Stimulated activated CD4-positive, alpha-beta T cell treated with anti-CD3 and anti-CD28 coated beads, Interleukin-2, amount 100 ng/mL, for 4 hours (primary cell): Measurements from ENCODE around the gene NHERF2.

Experiments
- DNase-seq: peaks from one replicate; pipeline ENCODE4 v3.0.0-alpha.2; 2020; ENCODE audit warnings: low read depth

The NHERF2 gene

GRCh38 chr16:2040787-2041522 lies 14.3 kb downstream of the NHERF2 start:
- DNase-seq = no peak

- no peak for DNase-seq
These were observed 15.7 kb downstream of the NHERF2 start for GRCh38 chr16:2042171-2042985.

- no peak for DNase-seq
These were observed 16.4 kb downstream of the NHERF2 start for GRCh38 chr16:2042986-2043666.

GRCh38 chr16:2043667-2044451 lies 17.2 kb downstream of the NHERF2 start:
- no peak for DNase-seq

- DNase-seq = no peak
These were observed 17.8 kb downstream of the NHERF2 start for GRCh38 chr16:2044541-2044940.

- DNase-seq = no peak
These were observed 19.5 kb downstream of the NHERF2 start for GRCh38 chr16:2045965-2046892.

GRCh38 chr16:2046893-2047329 lies 20.2 kb downstream of the NHERF2 start:
- DNase-seq = no peak

- peak; percentile 88 for DNase-seq
These were observed 20.8 kb downstream of the NHERF2 start, which contains the start of the genes NTHL1 and TSC2 for GRCh38 chr16:2047330-2048115. NTHL1 (minus strand) TSS chr16:2047834; CDS start chr16:2047823, 11 bp downstream. TSC2 (plus strand) TSS chr16:2047985; CDS start chr16:2048616, 631 bp downstream.

GRCh38 chr16:2048116-2048543 lies 21.4 kb downstream of the NHERF2 start:
- no peak for DNase-seq

GRCh38 chr16:2053211-2053610 lies 26.5 kb downstream of the NHERF2 start:
- no peak for DNase-seq

GRCh38 chr16:2053897-2054296 lies 27.2 kb downstream of the NHERF2 start:
- DNase-seq = no peak

GRCh38 chr16:2054543-2055245 lies 28.0 kb downstream of the NHERF2 start:
- DNase-seq = no peak

GRCh38 chr16:2056077-2056476 lies 29.4 kb downstream of the NHERF2 start:
- no peak for DNase-seq

- DNase-seq = no peak
These were observed 30.1 kb downstream of the NHERF2 start for GRCh38 chr16:2056681-2057407.

GRCh38 chr16:2057438-2057837 lies 30.7 kb downstream of the NHERF2 start:
- no peak for DNase-seq

- no peak for DNase-seq
These were observed 31.7 kb downstream of the NHERF2 start for GRCh38 chr16:2058420-2058819.

GRCh38 chr16:2058872-2059271 lies 32.2 kb downstream of the NHERF2 start:
- no peak for DNase-seq

- DNase-seq = no peak
These were observed 33.6 kb downstream of the NHERF2 start for GRCh38 chr16:2060346-2060745.
